ENCODE results near the gene SIGLEC7.

Gene SIGLEC7

DNA sequence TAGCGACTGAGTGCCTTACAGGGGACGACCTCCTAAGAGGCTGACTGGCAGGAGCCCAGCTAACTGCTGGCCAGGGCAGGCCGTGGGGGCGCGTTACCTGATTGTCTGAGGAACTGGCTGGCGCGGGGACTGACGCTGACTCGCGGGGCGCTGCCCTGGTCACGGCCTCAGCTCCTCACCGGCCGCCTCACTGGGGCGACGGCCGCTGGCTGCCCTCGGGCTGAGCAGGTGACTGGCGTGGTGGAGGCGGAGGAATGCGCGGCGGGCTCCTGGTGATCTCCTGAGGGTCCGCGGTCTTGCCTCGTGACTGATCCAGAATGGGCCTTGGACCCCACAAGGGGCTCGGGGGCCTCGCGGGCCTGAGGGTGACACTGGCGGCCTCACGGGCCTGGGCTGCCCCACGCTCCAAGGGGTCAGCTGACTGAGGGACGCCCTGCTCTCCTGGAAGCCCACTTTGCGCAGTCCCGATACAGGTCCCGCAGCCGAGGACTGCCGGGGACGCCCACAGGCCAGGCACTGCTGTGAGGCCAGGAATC, 39.3 kb downstream of the SIGLEC7 start:
- H3K79me2 ChIP-seq (ENCODE audit: control insufficient read depth, insufficient read depth, low read length) = no peaks in the 10 kb centered on the region
- no peak overlapping the region for H2AK5ac ChIP-seq (ENCODE audit: low read length)
- H3K18ac ChIP-seq (ENCODE audit: low read length) = no peak overlapping the region
- H2BK15ac ChIP-seq (replicated peaks; ENCODE audit: low read depth) = no peak overlapping the region
- H2BK5ac ChIP-seq (ENCODE audit: low read length) = no peak overlapping the region
- H3K4me1 ChIP-seq (ENCODE audit: control insufficient read depth, low read depth, low read length) = no peaks in the 10 kb centered on the region
- H3K23ac ChIP-seq (ENCODE audit: low read length) = no peak overlapping the region
- H3K4ac ChIP-seq (ENCODE audit: low read depth, low read length) = no peak overlapping the region
- WGBS (ENCODE audit: extremely low coverage, insufficient coverage, low lambda C conversion rate) = no CpG with 5 or more reads among the region's 39 CpGs
- no peaks in the 10 kb centered on the region for H3K79me1 ChIP-seq (ENCODE audit: low read length)
- H3K27me3 ChIP-seq (ENCODE audit: insufficient read depth, low read length, poor library complexity) = no peaks in the 10 kb centered on the region
- H4K8ac ChIP-seq (ENCODE audit: low read depth, low read length) = no peak overlapping the region
- no peak overlapping the region for H4K5ac ChIP-seq (ENCODE audit: low read length)
- no peak overlapping the region for H3K27ac ChIP-seq (ENCODE audit: low read depth, low read length)
- no peak overlapping the region for H3K4me3 ChIP-seq (ENCODE audit: low read length)
- no peak overlapping the region for H3K9ac ChIP-seq (ENCODE audit: low read length)
- H3K36me3 ChIP-seq (ENCODE audit: control insufficient read depth, insufficient read depth, low read length) = no peaks in the 10 kb centered on the region
- no peak overlapping the region for H3K4me2 ChIP-seq (ENCODE audit: low read length)
- DNase-seq = no peak
- no peak overlapping the region for H2BK120ac ChIP-seq (ENCODE audit: low read depth, low read length)
- H3K56ac ChIP-seq (ENCODE audit: low read length) = no peak overlapping the region

DNA sequence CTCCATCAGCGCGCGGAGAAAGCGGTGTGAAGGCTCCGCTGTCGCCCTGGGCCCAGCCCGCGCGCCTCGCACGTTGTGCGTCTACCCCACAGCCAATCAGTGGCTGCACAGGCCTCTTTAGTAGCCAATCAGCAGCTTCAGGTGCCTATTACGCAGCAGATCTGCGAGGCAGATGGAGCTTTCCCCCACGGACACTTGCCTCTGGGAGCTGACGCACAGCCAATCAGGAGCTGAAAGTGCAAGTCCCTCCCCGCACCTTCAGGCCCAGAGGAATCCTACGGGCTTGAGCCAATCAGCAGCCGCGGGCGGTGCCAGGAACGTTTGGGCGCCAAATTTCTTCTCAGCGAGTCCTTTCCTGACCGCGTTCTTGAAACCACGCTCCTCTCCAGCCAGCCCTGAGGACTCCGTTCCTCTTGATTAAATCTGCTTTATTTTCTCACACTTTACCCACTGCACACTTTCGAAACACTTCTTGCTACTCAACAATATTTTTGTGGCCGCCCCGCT, 39.9 kb downstream of the SIGLEC7 start:
- Histone ChIP-seq H3K4ac (ENCODE audit: low read depth, low read length) (no peak overlapping the region), H3K79me1 (ENCODE audit: low read length) (no peaks in the 10 kb centered on the region), H3K4me3 (ENCODE audit: low read length) (no peak overlapping the region), H3K9ac (ENCODE audit: low read length) (no peak overlapping the region), H3K27me3 (ENCODE audit: insufficient read depth, low read length, poor library complexity) (no peaks in the 10 kb centered on the region), H3K23ac (ENCODE audit: low read length) (no peak overlapping the region), H3K36me3 (ENCODE audit: control insufficient read depth, insufficient read depth, low read length) (no peaks in the 10 kb centered on the region), H2AK5ac (ENCODE audit: low read length) (no peak overlapping the region), H4K8ac (ENCODE audit: low read depth, low read length) (no peak overlapping the region), H3K4me1 (ENCODE audit: control insufficient read depth, low read depth, low read length) (no peaks in the 10 kb centered on the region), H3K56ac (ENCODE audit: low read length) (no peak overlapping the region), H3K27ac (ENCODE audit: low read depth, low read length) (no peak overlapping the region), H4K5ac (ENCODE audit: low read length) (no peak overlapping the region), H3K18ac (ENCODE audit: low read length) (no peak overlapping the region), H2BK15ac (replicated peaks; ENCODE audit: low read depth) (no peak overlapping the region), H3K4me2 (ENCODE audit: low read length) (no peak overlapping the region), H2BK120ac (ENCODE audit: low read depth, low read length) (no peak overlapping the region), H3K79me2 (ENCODE audit: control insufficient read depth, insufficient read depth, low read length) (no peaks in the 10 kb centered on the region), H2BK5ac (ENCODE audit: low read length) (no peak overlapping the region)
- no CpG with 5 or more reads among the region's 31 CpGs for WGBS (ENCODE audit: extremely low coverage, insufficient coverage, low lambda C conversion rate)
- DNase-seq = peak; percentile 50

DNA sequence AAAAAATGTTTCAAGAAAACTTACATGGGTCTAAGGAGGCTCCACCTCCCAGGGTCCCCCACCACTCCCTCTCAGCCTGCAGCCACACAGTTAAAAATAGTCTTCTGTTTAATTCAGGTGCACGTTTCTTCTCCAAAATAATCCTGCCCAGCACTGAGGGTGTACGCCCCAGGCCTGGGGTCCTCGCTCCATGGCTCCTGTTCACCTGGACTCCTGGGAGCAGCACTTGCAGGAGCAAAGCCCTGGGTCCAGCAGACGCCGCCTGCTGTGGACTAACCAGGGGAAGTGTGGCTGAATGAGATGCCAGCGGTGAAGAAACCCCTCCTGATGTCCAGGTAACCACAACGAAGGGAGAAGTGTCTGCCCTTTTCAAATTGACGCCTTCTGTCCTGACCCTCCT, 41.5 kb downstream of the SIGLEC7 start:
- no peak overlapping the region for H3K4me3 ChIP-seq (ENCODE audit: low read length)
- no peak overlapping the region for H4K5ac ChIP-seq (ENCODE audit: low read length)
- no peak overlapping the region for H3K18ac ChIP-seq (ENCODE audit: low read length)
- H3K56ac ChIP-seq (ENCODE audit: low read length) = no peak overlapping the region
- no peaks in the 10 kb centered on the region for H3K79me1 ChIP-seq (ENCODE audit: low read length)
- no peak overlapping the region for H3K4me2 ChIP-seq (ENCODE audit: low read length)
- no peak for DNase-seq
- H2BK120ac ChIP-seq (ENCODE audit: low read depth, low read length) = no peak overlapping the region
- H3K27ac ChIP-seq (ENCODE audit: low read depth, low read length) = no peak overlapping the region
- H3K4me1 ChIP-seq (ENCODE audit: control insufficient read depth, low read depth, low read length) = no peaks in the 10 kb centered on the region
- H3K4ac ChIP-seq (ENCODE audit: low read depth, low read length) = no peak overlapping the region
- no CpG with 5 or more reads among the region's 8 CpGs for WGBS (ENCODE audit: extremely low coverage, insufficient coverage, low lambda C conversion rate)
- no peak overlapping the region for H3K9ac ChIP-seq (ENCODE audit: low read length)
- H4K8ac ChIP-seq (ENCODE audit: low read depth, low read length) = no peak overlapping the region
- H3K79me2 ChIP-seq (ENCODE audit: control insufficient read depth, insufficient read depth, low read length) = no peaks in the 10 kb centered on the region
- H3K27me3 ChIP-seq (ENCODE audit: insufficient read depth, low read length, poor library complexity) = no peaks in the 10 kb centered on the region
- no peak overlapping the region for H2AK5ac ChIP-seq (ENCODE audit: low read length)
- H2BK15ac ChIP-seq (replicated peaks; ENCODE audit: low read depth) = no peak overlapping the region
- H3K23ac ChIP-seq (ENCODE audit: low read length) = no peak overlapping the region
- no peaks in the 10 kb centered on the region for H3K36me3 ChIP-seq (ENCODE audit: control insufficient read depth, insufficient read depth, low read length)
- H2BK5ac ChIP-seq (ENCODE audit: low read length) = no peak overlapping the region

DNA sequence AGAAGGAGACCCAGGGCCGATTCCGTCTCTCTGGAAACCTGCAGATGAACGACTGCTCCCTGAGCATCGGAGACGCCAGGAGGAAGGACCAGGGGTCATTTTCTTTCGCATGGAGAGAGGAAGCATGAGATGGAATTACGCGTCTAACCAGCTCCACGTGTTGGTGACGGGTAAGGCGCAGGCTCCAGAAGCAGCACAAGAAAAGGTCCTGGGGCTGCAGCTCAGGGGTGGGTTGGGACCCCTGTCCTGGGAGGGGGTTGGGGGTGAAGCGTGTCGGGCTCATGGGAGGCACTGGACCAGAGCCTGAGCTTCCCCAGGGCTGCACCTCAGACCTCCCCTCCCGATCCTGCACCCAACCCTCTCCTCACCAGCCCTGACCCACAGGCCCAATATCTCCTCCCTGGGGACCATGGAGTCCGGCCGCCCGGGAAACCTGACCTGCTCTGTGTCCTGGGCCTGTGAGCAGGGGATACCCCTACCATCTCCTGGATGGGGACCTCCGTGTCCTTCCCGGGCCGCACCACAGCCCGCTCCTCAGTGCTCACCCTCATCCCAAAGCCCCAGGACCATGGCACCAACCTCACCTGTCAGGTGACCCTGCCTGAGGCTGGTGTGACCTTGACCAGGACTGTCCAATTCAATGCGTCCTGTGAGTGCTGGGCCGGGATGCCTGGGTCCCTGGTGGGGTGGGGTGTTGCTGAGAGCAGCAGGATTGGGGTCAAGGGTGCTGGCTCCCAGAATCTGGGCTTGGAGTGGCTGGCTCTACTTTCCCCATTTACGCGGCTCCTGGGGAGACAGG, 43.2 kb downstream of the SIGLEC7 start:
- Histone ChIP-seq H3K36me3 (ENCODE audit: control insufficient read depth, insufficient read depth, low read length) (no peaks in the 10 kb centered on the region), H3K27me3 (ENCODE audit: insufficient read depth, low read length, poor library complexity) (no peaks in the 10 kb centered on the region), H2BK5ac (ENCODE audit: low read length) (no peak overlapping the region), H3K23ac (ENCODE audit: low read length) (no peak overlapping the region), H3K4me1 (ENCODE audit: control insufficient read depth, low read depth, low read length) (no peaks in the 10 kb centered on the region), H3K9ac (ENCODE audit: low read length) (no peak overlapping the region), H4K8ac (ENCODE audit: low read depth, low read length) (no peak overlapping the region), H3K79me2 (ENCODE audit: control insufficient read depth, insufficient read depth, low read length) (no peaks in the 10 kb centered on the region), H4K5ac (ENCODE audit: low read length) (no peak overlapping the region), H3K4me3 (ENCODE audit: low read length) (no peak overlapping the region), H2BK15ac (replicated peaks; ENCODE audit: low read depth) (no peak overlapping the region), H2AK5ac (ENCODE audit: low read length) (no peak overlapping the region), H3K79me1 (ENCODE audit: low read length) (no peaks in the 10 kb centered on the region), H3K18ac (ENCODE audit: low read length) (no peak overlapping the region), H3K27ac (ENCODE audit: low read depth, low read length) (no peak overlapping the region), H3K56ac (ENCODE audit: low read length) (no peak overlapping the region), H2BK120ac (ENCODE audit: low read depth, low read length) (no peak overlapping the region), H3K4ac (ENCODE audit: low read depth, low read length) (no peak overlapping the region), H3K4me2 (ENCODE audit: low read length) (no peak overlapping the region)
- no peak for DNase-seq
- WGBS (ENCODE audit: extremely low coverage, insufficient coverage, low lambda C conversion rate) = no CpG with 5 or more reads among the region's 25 CpGs

DNA sequence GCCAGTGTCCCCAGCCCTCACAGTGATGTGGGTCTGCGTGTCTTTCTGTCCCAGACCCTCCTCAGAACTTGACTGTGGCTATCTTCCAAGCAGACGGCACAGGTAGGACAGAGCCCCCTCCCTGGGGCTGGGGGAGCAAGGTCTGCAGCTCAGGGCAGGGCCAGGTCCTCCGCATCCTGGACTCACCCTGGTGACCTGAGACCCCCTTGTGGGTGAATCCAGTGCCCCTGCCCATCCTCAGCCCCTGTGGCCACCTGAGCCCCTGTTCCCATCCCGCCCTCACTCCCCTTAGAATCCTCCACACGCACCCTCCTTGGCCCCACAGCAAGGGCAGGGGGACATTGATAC, 43.7 kb downstream of the SIGLEC7 start:
- H3K4me1 ChIP-seq (ENCODE audit: control insufficient read depth, low read depth, low read length) = no peaks in the 10 kb centered on the region
- no peak overlapping the region for H3K27ac ChIP-seq (ENCODE audit: low read depth, low read length)
- H3K79me1 ChIP-seq (ENCODE audit: low read length) = no peaks in the 10 kb centered on the region
- H4K8ac ChIP-seq (ENCODE audit: low read depth, low read length) = no peak overlapping the region
- no CpG with 5 or more reads among the region's 5 CpGs for WGBS (ENCODE audit: extremely low coverage, insufficient coverage, low lambda C conversion rate)
- H3K4me3 ChIP-seq (ENCODE audit: low read length) = no peak overlapping the region
- H4K5ac ChIP-seq (ENCODE audit: low read length) = no peak overlapping the region
- H3K18ac ChIP-seq (ENCODE audit: low read length) = no peak overlapping the region
- H3K4me2 ChIP-seq (ENCODE audit: low read length) = no peak overlapping the region
- H3K56ac ChIP-seq (ENCODE audit: low read length) = no peak overlapping the region
- no peak overlapping the region for H3K23ac ChIP-seq (ENCODE audit: low read length)
- no peak overlapping the region for H3K4ac ChIP-seq (ENCODE audit: low read depth, low read length)
- no peaks in the 10 kb centered on the region for H3K79me2 ChIP-seq (ENCODE audit: control insufficient read depth, insufficient read depth, low read length)
- H3K27me3 ChIP-seq (ENCODE audit: insufficient read depth, low read length, poor library complexity) = no peaks in the 10 kb centered on the region
- H3K9ac ChIP-seq (ENCODE audit: low read length) = no peak overlapping the region
- DNase-seq = no peak
- H2BK15ac ChIP-seq (replicated peaks; ENCODE audit: low read depth) = no peak overlapping the region
- no peak overlapping the region for H2BK120ac ChIP-seq (ENCODE audit: low read depth, low read length)
- no peak overlapping the region for H2AK5ac ChIP-seq (ENCODE audit: low read length)
- H3K36me3 ChIP-seq (ENCODE audit: control insufficient read depth, insufficient read depth, low read length) = no peaks in the 10 kb centered on the region
- H2BK5ac ChIP-seq (ENCODE audit: low read length) = no peak overlapping the region
